WTC11 (cell line): ENCODE data around the gene SDK2. TPM values are rescaled to one million over a fixed set of nuclear protein-coding genes. Genes with fewer than 3 reads are reported as not detected.

ENCODE experiments used
- ATAC-seq: fragments of 200-7000 bp; cut with Tn5 transposase; 2 replicates; pipeline ENCODE4 v1.10.0; 2021; ENCODE audit warnings: mild to moderate bottlenecking, moderate library complexity
- CTCF ChIA-PET: fragments of 300-600 bp; sonication (Branson Sonifier 250); formaldehyde crosslinking; loops from one replicate; lab custom pipeline; 2021; ENCODE audit warnings: antibody characterized with exemption; lab: Charles Lee
- POLR2A ChIA-PET: fragments of 350-600 bp; sonication (Branson Sonifier 250); formaldehyde crosslinking; loops from one replicate; lab custom pipeline; 2021; ENCODE audit warnings: antibody characterized with exemption; lab: Charles Lee
- DNase-seq: peaks from one replicate; pipeline ENCODE4 v3.0.0; 2021; ENCODE audit warnings: low spot score
- H3K27ac Mint-ChIP-seq: 2 replicates; pipeline ENCODE4 v1.8.0; 2021; ENCODE audit warnings: mixed read lengths
- H3K27me3 Mint-ChIP-seq: 2 replicates; pipeline ENCODE4 v1.8.0; 2021; ENCODE audit warnings: low read depth, mild to moderate bottlenecking, moderate library complexity, mixed read lengths
- H3K36me3 Mint-ChIP-seq: 2 replicates; pipeline ENCODE4 v1.8.0; 2021; ENCODE audit warnings: mixed read lengths
- H3K4me1 Mint-ChIP-seq: 2 replicates; pipeline ENCODE4 v1.8.0; 2022; ENCODE audit warnings: mixed read lengths
- H3K4me3 Mint-ChIP-seq: 2 replicates; pipeline ENCODE4 v1.8.0; 2021; ENCODE audit warnings: mild to moderate bottlenecking, moderate library complexity, mixed read lengths
- H3K9me3 Mint-ChIP-seq: 2 replicates; pipeline ENCODE4 v1.8.0; 2021; ENCODE audit warnings: mixed read lengths
- ATF1 ChIP-seq: sonication (generic); formaldehyde crosslinking; IDR thresholded peaks from 2 replicates; pipeline ENCODE4 v1.8.1; 2023; ENCODE audit warnings: mild to moderate bottlenecking, moderate library complexity, missing genetic modification reagents
- ESRRA ChIP-seq: sonication (generic); formaldehyde crosslinking; IDR thresholded peaks from 2 replicates; pipeline ENCODE4 v1.8.1; 2022; ENCODE audit warnings: mild to moderate bottlenecking, missing genetic modification reagents, borderline replicate concordance
- FOXK1 ChIP-seq: sonication (generic); formaldehyde crosslinking; IDR thresholded peaks from 2 replicates; pipeline ENCODE4 v1.8.0; 2022; ENCODE audit warnings: mild to moderate bottlenecking, moderate library complexity, missing genetic modification reagents
- GABPB1 ChIP-seq: sonication (generic); formaldehyde crosslinking; IDR thresholded peaks from 2 replicates; pipeline ENCODE4 v1.8.1; 2023; ENCODE audit warnings: mild to moderate bottlenecking, missing genetic modification reagents
- GTF2I ChIP-seq: fragments of 250-450 bp; sonication (Bioruptor Pico); conservative IDR thresholded peaks from 2 replicates; pipeline ENCODE4 v1.4.0; 2021; ENCODE audit warnings: mild to moderate bottlenecking
- JAZF1 ChIP-seq: fragments of 250-450 bp; sonication (Bioruptor Pico); IDR thresholded peaks from 2 replicates; pipeline ENCODE4 v1.9.0; 2021; ENCODE audit warnings: moderate library complexity, mild to moderate bottlenecking, inconsistent platforms
- MXD4 ChIP-seq: fragments of 250-450 bp; sonication (Bioruptor Pico); IDR thresholded peaks from 2 replicates; pipeline ENCODE4 v1.8.0; 2021; ENCODE audit warnings: mild to moderate bottlenecking, moderate library complexity, borderline replicate concordance
- PRRX2 ChIP-seq: fragments of 250-450 bp; sonication (Bioruptor Pico); IDR thresholded peaks from 2 replicates; pipeline ENCODE4 v1.8.0; 2021; ENCODE audit warnings: mild to moderate bottlenecking
- RELA ChIP-seq: sonication (generic); formaldehyde crosslinking; IDR thresholded peaks from 2 replicates; pipeline ENCODE4 v1.8.1; 2022; ENCODE audit warnings: missing genetic modification reagents, mild to moderate bottlenecking, borderline replicate concordance
- RORB ChIP-seq: fragments of 250-450 bp; sonication (Bioruptor Pico); IDR thresholded peaks from 2 replicates; pipeline ENCODE4 v1.9.0; 2021; ENCODE audit warnings: mild to moderate bottlenecking
- SMAD3 ChIP-seq: sonication (generic); formaldehyde crosslinking; IDR thresholded peaks from 2 replicates; pipeline ENCODE4 v1.8.0; 2022; ENCODE audit warnings: missing genetic modification reagents, mild to moderate bottlenecking, borderline replicate concordance
- SP1 ChIP-seq: sonication (generic); formaldehyde crosslinking; conservative IDR thresholded peaks from 2 replicates; pipeline ENCODE4 v1.8.1; 2022; ENCODE audit warnings: missing genetic modification reagents
- ZBTB21 ChIP-seq: sonication (generic); formaldehyde crosslinking; IDR thresholded peaks from 2 replicates; pipeline ENCODE4 v1.8.1; 2023; ENCODE audit warnings: mild to moderate bottlenecking, missing genetic modification reagents, borderline replicate concordance
- ZNF138 ChIP-seq: sonication (generic); formaldehyde crosslinking; conservative IDR thresholded peaks from 2 replicates; pipeline ENCODE4 v1.8.1; 2022; ENCODE audit warnings: mild to moderate bottlenecking, moderate library complexity, missing genetic modification reagents
- ZNF317 ChIP-seq: sonication (generic); formaldehyde crosslinking; IDR thresholded peaks from 2 replicates; pipeline ENCODE4 v1.8.1; 2023; ENCODE audit warnings: low read depth, mild to moderate bottlenecking, moderate library complexity, missing genetic modification reagents, borderline replicate concordance
- ZNF416 ChIP-seq: fragments of 250-450 bp; sonication (Bioruptor Pico); IDR thresholded peaks from 2 replicates; pipeline ENCODE4 v1.9.0; 2021; ENCODE audit warnings: mild to moderate bottlenecking, inconsistent platforms
- ZNF423 ChIP-seq: fragments of 250-450 bp; sonication (Bioruptor Pico); IDR thresholded peaks from 2 replicates; pipeline ENCODE4 v2.1.2; 2022; ENCODE audit warnings: mild to moderate bottlenecking, moderate library complexity
- total RNA-seq: library from RNA; stranded (reverse); gene quantifications from 3 replicates; pipeline ENCODE4 v1.2.3, GENCODE V29; 2021
- TF ChIP-seq, protein P1 (sequence below): sonication (generic); formaldehyde crosslinking; IDR thresholded peaks from 2 replicates; pipeline ENCODE4 v1.8.0; 2022; ENCODE audit warnings: mild to moderate bottlenecking, missing genetic modification reagents
- TF ChIP-seq, protein P2 (sequence below): sonication (generic); formaldehyde crosslinking; conservative IDR thresholded peaks from 2 replicates; pipeline ENCODE4 v1.8.1; 2023; ENCODE audit warnings: mild to moderate bottlenecking, low read depth, missing genetic modification reagents, moderate library complexity
- TF ChIP-seq, protein P3 (sequence below): sonication (generic); formaldehyde crosslinking; IDR thresholded peaks from 2 replicates; pipeline ENCODE4 v1.8.1; 2022; ENCODE audit warnings: missing genetic modification reagents, borderline replicate concordance
- TF ChIP-seq, protein P4 (sequence below): sonication (generic); formaldehyde crosslinking; IDR thresholded peaks from 2 replicates; pipeline ENCODE4 v1.8.1; 2022; ENCODE audit warnings: low read depth, mild to moderate bottlenecking, moderate library complexity, missing genetic modification reagents, borderline replicate concordance
- TF ChIP-seq, protein P5 (sequence below): sonication (generic); formaldehyde crosslinking; conservative IDR thresholded peaks from 2 replicates; pipeline ENCODE4 v1.8.1; 2022; ENCODE audit warnings: mild to moderate bottlenecking, missing genetic modification reagents
- TF ChIP-seq, protein P6 (sequence below): sonication (generic); formaldehyde crosslinking; IDR thresholded peaks from 2 replicates; pipeline ENCODE4 v1.8.1; 2023; ENCODE audit warnings: mild to moderate bottlenecking, missing genetic modification reagents, moderate library complexity

The SDK2 gene
- total RNA-seq, 1 experiment from 2014 or later: 14.8 TPM

DNA sequence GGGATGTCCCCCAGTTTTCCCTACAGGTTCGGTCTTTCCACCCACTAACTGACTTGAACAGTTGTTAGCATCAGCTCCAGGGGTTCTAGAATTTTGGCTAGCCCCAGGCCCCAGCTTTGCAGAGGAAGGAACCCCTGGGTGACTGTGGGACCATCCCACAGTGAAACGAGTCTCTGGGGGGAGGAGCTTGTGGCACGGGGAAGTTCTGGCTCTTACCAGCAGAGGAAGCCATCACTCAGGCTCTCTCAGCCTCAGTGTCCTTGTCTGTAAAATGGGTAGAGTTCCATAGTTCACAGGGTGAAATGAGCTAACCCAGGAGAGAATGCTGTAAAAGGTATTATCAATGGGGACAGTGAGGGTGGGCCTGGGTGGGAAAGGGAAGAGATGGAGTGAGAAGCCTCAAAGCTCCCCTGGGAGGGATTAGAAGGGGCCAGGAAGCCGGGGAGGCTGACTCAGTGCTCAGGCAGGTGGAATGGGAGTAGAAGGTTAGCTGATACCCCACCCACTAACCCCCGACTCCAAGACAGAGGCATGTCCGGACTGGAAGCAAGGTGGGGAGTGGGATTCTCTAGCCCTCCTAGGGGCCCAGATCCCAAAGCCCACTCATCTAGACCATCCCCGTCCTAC lies 301.6 kb downstream of the SDK2 start:
- no peak; the same call in 1 of the 2 replicates for ATAC-seq
- POLR2A ChIA-PET: interaction anchor here (0.6 to 3.3 kb wide), 10 partner anchors 17 to 110 kb away, joined by 3 to 55 read pairs (median 3); partner anchors contain the start of gene CDC42EP4
- H3K27ac Mint-ChIP-seq: peak overlapping the region; percentile 83
- no peaks in the 10 kb centered on the region for H3K36me3 Mint-ChIP-seq
- peak overlapping the region; percentile 35 for H3K4me3 Mint-ChIP-seq
- H3K4me1 Mint-ChIP-seq: peaks cover 46% of the 10 kb centered on the region
- TF ChIP-seq GTF2I (peak; percentile 94), ATF1 (CRISPR knock-in tag) (no peak), SP1 (CRISPR knock-in tag) (0 out of 2 replicates have a peak, but pooled peaks have one; percentile 20), SMAD3 (CRISPR knock-in tag) (no peak)
- TF ChIP-seq, all 79 proteins: peak for 2
- CTCF ChIA-PET: interaction anchor here (0.5 to 4.1 kb wide), 12 partner anchors 17 to 124 kb away, joined by 3 to 33 read pairs (median 6); partner anchors contain the start of gene CDC42EP4
- DNase-seq: peak; percentile 30
- no peaks in the 10 kb centered on the region for H3K9me3 Mint-ChIP-seq
- no peaks in the 10 kb centered on the region for H3K27me3 Mint-ChIP-seq

DNA sequence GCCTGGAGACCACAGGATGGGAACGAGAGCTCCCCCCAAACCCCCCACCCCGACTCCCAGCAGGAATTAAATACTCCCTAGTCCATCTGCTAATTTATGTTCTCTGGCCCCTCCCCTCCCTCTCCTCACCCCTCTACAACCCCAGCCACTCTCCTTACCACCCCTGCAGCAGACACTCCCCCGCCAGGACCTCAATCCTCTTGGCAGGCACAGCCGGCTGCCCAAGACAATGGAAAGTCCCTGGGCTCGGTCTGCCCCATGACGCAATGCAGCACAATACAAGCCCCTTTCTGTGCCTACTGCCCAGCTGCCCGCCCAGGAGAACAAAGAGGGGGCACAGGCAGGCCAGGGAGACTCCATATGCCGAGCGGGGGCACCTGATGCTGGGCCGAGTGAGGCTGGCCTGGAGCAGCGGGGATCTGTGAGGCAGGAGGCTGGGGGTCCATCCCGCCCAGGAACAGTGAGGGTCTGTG lies 302.2 kb downstream of the SDK2 start:
- H3K4me3 Mint-ChIP-seq: peak overlapping the region; percentile 18; the same call in 1 of the 2 replicates
- POLR2A ChIA-PET: interaction anchor here (1.0 to 3.3 kb wide), 5 partner anchors 18 to 110 kb away, joined by 3 to 55 read pairs (median 3); partner anchors contain the start of gene CDC42EP4
- H3K27me3 Mint-ChIP-seq: no peaks in the 10 kb centered on the region
- ATAC-seq (peak; percentile 74), DNase-seq (peak; percentile 75)
- no peaks in the 10 kb centered on the region for H3K36me3 Mint-ChIP-seq
- no peaks in the 10 kb centered on the region for H3K9me3 Mint-ChIP-seq
- H3K27ac Mint-ChIP-seq: peak overlapping the region; percentile 83
- CTCF ChIA-PET: interaction anchor here (0.5 to 4.1 kb wide), 11 partner anchors 18 to 123 kb away, joined by 3 to 33 read pairs (median 4); partner anchors contain the start of gene CDC42EP4
- peaks cover 48% of the 10 kb centered on the region for H3K4me1 Mint-ChIP-seq
- TF ChIP-seq SP1 (CRISPR knock-in tag) (0 out of 2 replicates have a peak, but pooled peaks have one; percentile 1), MXD4 (no peak), RELA (CRISPR knock-in tag) (no peak), GABPB1 (CRISPR knock-in tag) (no peak), ZNF423 (CRISPR knock-in tag) (no peak), ZNF317 (CRISPR knock-in tag) (no peak), ESRRA (CRISPR knock-in tag) (no peak), ZNF416 (CRISPR knock-in tag) (no peak), FOXK1 (no peak), ZBTB21 (CRISPR knock-in tag) (0 out of 2 replicates have a peak, but pooled peaks have one; percentile 38), JAZF1 (no peak), ZNF138 (CRISPR knock-in tag) (no peak), PRRX2 (CRISPR knock-in tag) (no peak), RORB (CRISPR knock-in tag) (no peak)
- TF ChIP-seq, protein P1, sequence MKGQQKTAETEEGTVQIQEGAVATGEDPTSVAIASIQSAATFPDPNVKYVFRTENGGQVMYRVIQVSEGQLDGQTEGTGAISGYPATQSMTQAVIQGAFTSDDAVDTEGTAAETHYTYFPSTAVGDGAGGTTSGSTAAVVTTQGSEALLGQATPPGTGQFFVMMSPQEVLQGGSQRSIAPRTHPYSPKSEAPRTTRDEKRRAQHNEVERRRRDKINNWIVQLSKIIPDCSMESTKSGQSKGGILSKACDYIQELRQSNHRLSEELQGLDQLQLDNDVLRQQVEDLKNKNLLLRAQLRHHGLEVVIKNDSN (CRISPR knock-in tag): no peak
- TF ChIP-seq, protein P2, sequence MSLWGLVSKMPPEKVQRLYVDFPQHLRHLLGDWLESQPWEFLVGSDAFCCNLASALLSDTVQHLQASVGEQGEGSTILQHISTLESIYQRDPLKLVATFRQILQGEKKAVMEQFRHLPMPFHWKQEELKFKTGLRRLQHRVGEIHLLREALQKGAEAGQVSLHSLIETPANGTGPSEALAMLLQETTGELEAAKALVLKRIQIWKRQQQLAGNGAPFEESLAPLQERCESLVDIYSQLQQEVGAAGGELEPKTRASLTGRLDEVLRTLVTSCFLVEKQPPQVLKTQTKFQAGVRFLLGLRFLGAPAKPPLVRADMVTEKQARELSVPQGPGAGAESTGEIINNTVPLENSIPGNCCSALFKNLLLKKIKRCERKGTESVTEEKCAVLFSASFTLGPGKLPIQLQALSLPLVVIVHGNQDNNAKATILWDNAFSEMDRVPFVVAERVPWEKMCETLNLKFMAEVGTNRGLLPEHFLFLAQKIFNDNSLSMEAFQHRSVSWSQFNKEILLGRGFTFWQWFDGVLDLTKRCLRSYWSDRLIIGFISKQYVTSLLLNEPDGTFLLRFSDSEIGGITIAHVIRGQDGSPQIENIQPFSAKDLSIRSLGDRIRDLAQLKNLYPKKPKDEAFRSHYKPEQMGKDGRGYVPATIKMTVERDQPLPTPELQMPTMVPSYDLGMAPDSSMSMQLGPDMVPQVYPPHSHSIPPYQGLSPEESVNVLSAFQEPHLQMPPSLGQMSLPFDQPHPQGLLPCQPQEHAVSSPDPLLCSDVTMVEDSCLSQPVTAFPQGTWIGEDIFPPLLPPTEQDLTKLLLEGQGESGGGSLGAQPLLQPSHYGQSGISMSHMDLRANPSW (CRISPR knock-in tag): no peak
- TF ChIP-seq, protein P3, sequence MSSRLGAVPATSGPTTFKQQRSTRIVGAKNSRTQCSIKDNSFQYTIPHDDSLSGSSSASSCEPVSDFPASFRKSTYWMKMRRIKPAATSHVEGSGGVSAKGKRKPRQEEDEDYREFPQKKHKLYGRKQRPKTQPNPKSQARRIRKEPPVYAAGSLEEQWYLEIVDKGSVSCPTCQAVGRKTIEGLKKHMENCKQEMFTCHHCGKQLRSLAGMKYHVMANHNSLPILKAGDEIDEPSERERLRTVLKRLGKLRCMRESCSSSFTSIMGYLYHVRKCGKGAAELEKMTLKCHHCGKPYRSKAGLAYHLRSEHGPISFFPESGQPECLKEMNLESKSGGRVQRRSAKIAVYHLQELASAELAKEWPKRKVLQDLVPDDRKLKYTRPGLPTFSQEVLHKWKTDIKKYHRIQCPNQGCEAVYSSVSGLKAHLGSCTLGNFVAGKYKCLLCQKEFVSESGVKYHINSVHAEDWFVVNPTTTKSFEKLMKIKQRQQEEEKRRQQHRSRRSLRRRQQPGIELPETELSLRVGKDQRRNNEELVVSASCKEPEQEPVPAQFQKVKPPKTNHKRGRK (CRISPR knock-in tag): no peak
- TF ChIP-seq, protein P4, sequence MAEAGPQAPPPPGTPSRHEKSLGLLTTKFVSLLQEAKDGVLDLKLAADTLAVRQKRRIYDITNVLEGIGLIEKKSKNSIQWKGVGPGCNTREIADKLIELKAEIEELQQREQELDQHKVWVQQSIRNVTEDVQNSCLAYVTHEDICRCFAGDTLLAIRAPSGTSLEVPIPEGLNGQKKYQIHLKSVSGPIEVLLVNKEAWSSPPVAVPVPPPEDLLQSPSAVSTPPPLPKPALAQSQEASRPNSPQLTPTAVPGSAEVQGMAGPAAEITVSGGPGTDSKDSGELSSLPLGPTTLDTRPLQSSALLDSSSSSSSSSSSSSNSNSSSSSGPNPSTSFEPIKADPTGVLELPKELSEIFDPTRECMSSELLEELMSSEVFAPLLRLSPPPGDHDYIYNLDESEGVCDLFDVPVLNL (CRISPR knock-in tag): no peak
- TF ChIP-seq, protein P5, sequence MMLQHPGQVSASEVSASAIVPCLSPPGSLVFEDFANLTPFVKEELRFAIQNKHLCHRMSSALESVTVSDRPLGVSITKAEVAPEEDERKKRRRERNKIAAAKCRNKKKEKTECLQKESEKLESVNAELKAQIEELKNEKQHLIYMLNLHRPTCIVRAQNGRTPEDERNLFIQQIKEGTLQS: no peak
- TF ChIP-seq, protein P6, sequence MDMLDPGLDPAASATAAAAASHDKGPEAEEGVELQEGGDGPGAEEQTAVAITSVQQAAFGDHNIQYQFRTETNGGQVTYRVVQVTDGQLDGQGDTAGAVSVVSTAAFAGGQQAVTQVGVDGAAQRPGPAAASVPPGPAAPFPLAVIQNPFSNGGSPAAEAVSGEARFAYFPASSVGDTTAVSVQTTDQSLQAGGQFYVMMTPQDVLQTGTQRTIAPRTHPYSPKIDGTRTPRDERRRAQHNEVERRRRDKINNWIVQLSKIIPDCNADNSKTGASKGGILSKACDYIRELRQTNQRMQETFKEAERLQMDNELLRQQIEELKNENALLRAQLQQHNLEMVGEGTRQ: no peak
